Measurements from ENCODE around the gene OTOP1. TPM values are rescaled to one million over a fixed set of nuclear protein-coding genes. Genes with fewer than 3 reads are reported as not detected.
"Not testable (repeated sequence)": the region's sequence is repeated elsewhere in the genome, so short reads cannot be mapped to it uniquely, and the experiment has no call there.

Gene OTOP1, protein sequence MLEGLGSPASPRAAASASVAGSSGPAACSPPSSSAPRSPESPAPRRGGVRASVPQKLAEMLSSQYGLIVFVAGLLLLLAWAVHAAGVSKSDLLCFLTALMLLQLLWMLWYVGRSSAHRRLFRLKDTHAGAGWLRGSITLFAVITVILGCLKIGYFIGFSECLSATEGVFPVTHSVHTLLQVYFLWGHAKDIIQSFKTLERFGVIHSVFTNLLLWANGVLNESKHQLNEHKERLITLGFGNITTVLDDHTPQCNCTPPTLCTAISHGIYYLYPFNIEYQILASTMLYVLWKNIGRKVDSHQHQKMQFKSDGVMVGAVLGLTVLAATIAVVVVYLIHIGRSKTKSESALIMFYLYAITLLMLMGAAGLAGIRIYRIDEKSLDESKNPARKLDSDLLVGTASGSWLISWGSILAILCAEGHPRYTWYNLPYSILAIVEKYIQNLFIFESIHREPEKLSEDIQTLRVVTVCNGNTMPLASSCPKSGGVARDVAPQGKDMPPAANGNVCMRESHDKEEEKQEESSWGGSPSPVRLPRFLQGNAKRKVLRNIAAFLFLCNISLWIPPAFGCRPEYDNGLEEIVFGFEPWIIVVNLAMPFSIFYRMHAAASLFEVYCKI
- not detected for total RNA-seq
- long read RNA-seq: 0 reads

DNA sequence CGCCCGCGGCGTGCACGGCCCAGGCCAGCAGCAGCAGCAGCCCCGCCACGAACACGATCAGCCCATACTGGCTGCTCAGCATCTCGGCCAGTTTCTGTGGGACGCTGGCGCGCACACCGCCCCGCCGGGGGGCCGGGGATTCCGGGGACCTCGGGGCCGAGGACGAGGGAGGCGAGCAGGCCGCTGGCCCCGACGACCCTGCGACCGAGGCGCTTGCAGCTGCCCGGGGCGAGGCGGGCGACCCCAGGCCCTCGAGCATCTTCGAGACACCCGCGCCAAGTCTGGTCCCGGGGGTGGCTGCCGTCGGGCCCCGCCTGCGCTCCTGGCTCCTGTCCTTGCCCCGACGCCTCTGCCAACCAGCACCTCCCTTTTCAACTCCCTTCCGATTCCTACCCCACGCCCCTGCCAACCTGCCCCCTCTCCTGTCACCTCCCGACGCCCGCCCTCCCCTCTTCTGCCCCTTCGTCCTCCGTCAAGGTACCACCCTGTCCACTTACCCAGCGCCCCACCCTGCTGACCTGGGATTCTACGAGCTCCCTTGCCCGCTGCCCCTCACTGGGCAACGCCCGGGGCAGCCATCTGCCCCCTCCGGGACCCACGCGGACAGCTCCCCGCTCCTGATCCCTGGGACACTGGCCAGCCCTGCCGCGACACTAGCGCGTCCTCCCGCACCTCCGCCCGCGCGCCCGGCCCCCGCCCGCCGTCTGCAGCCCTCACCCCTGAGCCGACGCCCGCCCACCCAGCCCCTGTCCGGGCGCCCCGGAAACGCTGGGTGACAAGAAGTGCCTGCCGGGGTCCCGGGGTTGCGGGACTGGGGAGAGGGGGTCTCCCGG lies at the start of gene OTOP1:
Gene OTOP1 (minus strand): TSS at position 324 of the 833 bp plus-strand sequence. CDS start 65 bp downstream, at position 259.
- no peak for DNase-seq (ENCODE audit: low spot score)

DNA sequence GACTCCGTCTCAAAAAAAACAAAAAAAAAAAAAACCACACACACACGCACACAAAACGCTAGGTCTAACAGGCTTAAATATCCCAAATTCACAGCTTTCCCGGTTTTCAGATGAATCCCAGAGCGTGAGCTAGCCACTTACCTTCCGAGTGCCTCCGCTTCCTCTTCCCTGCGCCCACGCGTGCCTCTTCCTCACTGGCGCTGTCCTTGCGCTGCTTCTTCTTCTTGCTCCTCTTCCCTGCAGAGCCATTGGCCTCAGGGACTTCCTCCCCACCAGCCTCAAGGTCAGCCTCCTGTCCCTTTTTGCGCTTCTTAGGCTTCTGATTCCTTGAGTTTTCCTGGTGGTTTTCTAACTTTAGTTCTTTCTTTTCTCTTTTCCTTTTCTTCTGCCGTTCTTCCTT lies 47.5 kb upstream of the OTOP1 start:
- no peak for DNase-seq (ENCODE audit: low spot score)

DNA sequence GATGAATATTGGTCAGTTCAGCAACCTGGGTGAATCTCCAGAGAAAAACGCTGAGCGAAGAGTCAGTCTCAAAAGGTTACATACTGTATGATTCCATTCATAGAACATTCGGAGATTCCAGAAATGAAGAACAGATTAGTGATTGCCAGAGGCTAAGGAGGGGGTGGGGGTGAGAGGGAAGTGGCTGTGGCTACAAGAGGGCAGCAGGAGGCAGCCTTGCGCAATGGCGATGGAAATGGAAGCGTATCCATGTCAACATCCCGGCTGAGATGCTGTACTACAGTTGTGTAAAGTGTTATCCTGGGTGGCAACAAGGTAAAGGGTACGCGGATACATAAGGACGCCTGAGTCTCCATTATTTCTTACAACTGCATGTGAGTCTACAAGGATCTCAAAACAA lies 45.2 kb upstream of the OTOP1 start:
- DNase-seq (ENCODE audit: low spot score): no peak

DNA sequence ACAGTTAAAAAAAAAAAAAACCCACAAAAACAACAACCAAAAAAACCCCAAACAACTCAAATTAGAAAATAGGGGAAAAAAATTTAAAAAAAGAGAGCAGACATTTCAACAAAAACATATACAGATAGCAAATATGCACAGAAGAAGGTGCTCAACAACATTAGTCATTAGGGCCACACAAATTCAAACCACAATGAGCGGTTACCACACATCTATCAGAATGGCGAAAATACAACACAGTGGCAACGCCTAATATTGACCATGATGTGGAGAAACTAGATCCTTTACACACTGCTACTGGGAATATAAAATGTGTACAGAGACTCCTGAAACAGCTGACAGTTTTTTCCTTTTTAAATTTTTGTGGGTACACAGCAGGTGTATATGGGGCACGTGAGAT lies 43.8 kb upstream of the OTOP1 start:
- no peak for DNase-seq (ENCODE audit: low spot score)

DNA sequence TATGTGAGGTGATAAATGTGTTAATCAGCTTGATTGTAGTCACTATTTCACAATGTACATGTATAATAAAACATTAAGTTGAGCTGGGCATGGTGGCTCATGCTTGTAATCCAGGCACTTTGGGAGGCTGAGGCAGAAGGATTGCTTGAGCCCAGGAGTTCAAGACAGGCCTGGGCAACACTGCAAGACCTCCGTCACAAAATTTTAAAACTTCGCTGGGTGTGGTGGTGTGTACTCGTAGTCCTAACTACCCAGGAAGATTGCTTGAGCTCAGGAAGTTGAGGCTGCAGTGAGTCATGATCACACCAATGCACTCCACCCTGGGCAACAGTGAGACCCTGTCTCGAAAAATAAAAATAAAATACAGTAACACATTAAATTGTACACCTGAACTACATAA lies 43.1 kb upstream of the OTOP1 start:
- no peak for DNase-seq (ENCODE audit: low spot score)

DNA sequence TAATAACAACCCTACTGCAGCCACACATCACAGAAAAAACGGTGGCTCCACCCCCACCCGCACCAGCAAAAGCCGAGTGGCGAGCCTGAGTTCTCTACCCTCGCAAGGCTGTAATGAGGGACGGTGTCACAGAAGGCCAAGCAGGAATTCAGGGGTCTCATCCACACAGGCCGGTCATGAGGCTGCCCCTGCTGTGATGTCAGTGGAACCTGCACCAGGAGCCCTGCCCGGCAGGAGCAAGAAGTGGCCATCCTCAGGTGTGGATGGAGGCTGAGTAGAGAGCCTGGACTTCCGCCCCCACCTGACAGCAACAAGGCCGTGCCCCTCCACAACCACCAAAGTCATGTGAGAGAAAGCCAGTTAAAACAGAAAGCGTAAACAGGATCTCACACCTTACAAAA lies 42.6 kb upstream of the OTOP1 start:
- DNase-seq (ENCODE audit: low spot score): no peak

DNA sequence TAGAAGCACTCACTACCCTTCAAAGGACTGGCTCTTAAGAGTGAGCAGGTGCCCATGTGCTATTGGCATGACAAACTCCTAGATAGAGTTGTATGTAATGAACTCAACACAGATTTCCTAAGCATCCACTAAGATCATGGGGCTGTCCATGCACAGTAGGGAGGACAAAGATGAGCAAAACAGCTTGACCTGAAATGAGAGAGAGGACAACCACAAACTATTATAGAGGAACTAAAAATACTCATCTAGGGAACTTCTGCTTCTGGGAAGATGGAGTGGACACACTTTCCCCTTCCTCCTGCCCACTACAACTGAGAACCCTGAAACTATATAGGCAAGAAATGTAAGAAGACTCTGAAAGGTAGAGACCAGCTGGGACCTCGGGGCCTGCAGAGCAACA lies 42.0 kb upstream of the OTOP1 start:
- no peak for DNase-seq (ENCODE audit: low spot score)

DNA sequence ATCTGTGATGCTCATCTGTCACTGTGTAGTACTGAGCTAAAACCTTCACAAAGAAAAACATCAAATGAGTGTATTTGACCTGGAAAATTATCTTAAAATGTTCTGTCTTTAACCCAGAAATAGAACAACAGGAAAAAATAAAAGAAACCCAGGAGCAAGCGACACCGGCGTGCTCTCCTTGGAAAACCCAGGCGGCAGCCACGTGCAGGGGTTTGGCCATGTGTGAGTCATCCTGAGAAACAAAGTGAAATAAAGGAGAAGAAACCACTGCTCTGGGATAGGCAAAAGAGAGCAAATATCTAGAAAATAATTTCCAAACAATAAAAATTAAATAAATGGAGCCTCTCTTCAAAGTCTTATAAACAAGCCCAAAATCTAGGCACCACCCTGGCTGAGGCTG lies 41.3 kb upstream of the OTOP1 start:
- peak; percentile 59 for DNase-seq (ENCODE audit: low spot score)

DNA sequence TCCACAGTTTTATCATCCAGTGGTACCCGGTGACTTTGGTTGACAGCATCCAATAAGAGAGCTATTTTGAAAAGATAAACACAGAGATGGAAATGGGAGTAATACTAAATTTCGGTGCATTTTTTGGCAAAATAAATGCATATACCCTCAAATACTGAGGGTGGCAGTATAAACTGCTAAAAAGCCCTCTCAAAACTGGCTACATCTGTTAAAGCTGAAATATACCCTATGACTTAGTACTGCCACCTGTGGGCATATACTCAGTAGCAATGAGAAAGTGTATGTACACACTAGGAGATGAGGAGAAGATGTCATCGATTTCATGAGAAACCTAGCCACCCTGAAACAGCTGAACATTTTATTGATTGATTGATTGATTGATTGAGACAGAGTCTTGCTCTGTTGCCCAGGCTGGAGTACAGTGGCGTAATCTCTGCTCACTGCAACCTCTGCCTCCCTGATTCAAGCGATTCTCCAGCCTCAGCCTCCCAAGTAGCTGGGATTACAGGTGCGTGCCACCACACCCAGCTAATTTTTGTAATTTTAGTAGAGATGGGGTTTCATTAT lies 33.5 kb upstream of the OTOP1 start:
- no peak for DNase-seq (ENCODE audit: low spot score)

DNA sequence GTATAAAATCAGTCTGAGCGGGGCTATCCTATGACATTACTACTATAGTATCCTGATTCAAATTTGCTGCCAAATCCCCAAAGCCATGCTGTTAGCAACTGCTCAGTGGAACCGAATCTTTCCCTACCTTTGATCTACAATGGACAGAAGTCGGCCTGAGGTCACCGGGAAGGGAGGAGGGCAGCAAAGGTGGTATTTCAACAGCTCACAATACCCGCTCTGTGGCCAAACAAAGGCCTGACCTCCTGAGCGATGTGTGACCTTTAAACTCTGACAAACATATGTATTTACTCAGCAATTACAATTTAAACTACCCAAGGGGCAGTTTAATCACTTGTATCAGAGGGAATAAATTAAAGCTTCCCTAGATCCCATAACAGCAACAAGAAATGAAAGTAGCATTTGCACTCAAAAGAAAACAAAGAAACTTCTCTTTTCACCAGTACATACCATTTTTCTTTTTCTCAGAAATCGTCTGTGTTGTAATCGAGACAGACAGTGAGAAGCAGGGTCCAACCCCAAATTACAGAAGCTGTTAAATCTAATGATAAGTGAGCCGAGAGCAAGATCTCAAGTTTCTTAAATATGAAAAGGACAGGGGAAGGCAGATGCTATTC lies 32.9 kb upstream of the OTOP1 start:
- DNase-seq (ENCODE audit: low spot score): no peak

DNA sequence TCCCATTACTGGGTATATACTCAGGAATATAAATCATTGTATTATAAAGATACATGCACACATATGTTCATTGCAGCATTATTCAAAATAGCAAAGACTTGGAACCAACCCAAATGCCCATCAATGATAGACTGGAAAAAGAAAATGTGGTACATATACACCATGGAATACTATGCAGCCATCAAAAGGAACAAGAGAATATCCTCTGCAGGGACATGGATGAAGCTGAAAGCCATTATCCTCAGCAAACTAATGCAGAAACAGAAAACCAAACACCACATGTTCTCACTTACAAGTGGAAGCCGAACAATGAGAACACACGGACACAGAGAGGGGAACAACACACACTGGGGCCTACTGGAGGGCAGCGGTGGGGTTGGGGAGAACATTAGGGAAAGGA lies 31.0 kb upstream of the OTOP1 start:
- not testable (repeated sequence) for DNase-seq (ENCODE audit: low spot score)

DNA sequence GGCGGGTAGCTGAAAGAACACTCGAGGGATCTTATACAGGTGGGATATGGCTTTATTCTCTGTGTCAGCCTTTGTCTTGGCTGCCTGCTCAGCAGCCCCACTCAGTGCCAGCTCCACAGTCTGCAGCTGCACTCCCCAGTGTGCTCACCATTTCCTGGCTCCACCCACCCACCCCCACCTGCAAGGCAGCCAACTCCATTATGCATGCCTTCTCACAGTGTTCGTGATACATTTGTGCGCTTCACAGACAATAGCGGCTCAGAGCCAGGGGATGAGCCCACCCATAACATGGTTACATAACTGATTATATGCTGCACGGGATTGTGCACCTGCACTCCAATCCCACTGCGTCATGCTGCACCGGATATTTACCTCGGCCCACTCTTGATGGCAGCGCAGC lies 30.1 kb upstream of the OTOP1 start:
- no peak for DNase-seq (ENCODE audit: low spot score)

DNA sequence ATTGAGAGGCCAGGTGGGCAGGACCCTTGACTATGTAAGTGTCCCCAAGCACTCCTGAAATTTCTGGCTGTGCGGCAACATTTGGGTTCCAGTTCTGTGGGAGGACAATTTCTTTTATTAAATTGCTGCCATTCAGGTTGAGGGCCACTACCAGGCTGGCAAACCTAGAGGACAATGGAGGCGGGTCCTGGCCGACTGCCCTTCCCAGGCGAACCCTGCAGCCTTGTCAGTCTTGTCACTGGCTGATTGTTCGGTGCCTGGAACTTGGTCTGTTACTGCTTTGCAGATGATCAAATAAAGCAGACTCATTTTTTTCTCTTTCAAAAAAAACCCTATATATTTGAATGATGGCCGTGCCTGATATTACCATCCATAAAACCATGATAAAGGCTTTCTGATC lies 27.9 kb upstream of the OTOP1 start:
- DNase-seq (ENCODE audit: low spot score): no peak

DNA sequence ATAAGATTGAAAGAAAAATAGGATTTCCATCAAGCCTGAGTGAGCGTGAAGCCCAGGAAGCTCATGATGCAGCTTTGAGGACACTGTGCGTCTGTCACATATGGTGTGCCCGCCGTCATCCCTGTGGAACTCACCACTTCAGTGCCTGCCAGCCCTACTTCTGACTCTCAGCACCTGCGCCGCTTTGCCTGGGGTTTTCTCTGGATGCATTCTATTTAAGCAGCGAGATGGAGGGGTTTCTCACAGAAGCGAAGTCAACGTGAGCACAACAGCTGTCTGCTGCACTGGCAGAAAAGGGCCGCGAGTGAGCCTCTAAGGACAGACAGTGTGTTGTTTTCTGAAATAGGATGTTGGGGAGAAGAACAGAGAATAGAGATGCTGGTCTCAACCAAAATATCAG lies 27.5 kb upstream of the OTOP1 start:
- no peak for DNase-seq (ENCODE audit: low spot score)

DNA sequence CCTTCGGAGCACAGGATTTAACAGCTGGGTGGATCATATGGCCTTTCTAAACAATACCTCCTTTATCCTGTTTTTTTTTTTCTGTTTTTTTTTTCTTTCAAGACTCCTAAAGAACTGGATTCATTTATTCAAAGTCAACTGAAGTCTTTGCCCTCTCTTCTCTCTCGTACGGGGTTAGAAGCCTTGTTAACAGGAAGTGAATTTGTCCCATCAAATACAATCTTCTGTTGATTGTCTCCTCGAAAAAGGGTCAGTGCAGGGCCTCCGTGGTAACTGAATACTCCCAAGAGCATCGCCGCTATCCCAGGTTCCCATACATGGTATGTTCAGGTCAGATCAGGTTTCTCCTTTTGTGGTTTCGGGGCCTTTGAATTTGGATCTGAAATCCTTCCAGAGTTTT lies 23.1 kb upstream of the OTOP1 start:
- DNase-seq (ENCODE audit: low spot score): no peak

DNA sequence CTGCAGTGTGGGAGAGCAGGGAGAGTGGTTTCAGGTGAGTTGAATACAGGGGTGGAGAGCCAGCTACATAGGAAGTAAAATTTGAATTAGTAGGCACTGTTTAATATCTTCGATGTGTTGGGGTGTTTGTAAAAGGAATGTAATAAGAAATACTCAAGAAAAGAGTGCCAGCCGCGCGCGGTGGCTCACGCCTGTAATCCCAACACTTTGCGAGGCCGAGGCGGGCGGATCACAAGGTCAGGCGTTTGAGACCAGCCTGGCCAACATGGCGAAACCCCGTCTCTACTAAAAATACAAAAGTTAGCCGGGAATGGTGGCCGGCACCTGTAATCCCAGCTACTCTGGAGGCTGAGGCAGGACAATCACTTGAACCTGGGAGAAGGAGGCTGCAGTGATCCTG lies 22.6 kb upstream of the OTOP1 start:
- DNase-seq (ENCODE audit: low spot score): peak; percentile 22

DNA sequence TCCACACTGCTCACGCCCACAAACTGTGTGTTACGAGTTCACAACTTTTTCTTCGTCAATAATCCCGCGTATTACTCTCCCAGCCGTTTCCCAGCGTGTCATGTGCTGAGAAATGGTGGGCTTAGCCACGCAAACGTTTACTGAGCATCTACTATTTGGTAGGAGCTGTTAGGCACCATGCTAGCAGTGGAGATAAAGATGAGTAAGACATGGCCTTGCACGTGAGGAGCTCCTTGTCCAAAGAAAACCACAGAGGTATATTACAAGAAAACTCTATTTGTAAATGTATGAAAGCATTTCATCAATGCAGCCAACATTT lies 22.1 kb upstream of the OTOP1 start:
- peak; percentile 64 for DNase-seq (ENCODE audit: low spot score)

DNA sequence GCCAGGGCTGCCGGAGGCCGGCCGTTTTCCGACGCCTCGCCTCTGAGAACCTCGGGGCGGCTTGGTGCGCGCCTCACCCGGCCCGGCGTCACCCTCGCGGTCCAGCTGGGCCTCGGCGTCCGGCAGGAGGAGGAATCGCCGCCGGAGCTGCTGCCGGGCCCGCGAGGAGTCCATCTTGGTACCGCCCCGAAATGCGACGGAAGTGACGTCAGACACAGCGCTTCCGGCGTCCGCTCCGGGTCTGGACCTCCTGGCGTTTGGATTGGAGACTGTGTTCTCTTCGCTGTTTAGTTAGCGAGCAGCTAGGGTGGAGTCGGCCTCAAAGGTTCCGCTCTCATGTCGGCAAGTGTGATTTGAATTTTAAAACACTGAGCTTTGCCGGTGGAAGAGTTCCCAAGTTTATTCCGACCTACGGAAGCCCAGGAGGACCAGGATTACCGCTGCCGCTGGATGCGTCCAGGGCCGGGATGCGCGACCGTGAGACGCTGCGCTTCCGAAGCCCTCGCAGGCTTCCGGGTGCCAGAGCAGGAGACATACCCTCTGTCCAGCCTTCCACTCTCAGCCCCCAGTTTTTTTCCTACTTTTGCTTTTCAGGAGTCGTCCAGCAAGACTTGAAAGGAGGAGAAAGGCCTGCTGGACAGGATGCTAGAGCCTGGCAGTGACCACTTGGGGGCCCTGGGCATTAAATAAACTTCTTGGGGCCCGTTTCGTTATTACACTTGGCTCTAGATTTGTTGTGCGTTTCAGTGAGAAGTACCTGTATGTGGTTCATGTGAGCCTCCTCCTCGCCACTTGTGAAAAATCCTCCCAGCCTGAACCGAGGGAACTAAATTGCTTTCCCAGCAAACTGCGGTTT lies 21.5 kb upstream of the OTOP1 start, which contains the start of gene TMEM128:
Gene TMEM128 (minus strand): TSS at position 195 of the 856 bp plus-strand sequence. CDS start 21 bp downstream, at position 174.
- peak; percentile 97 for DNase-seq (ENCODE audit: low spot score)

DNA sequence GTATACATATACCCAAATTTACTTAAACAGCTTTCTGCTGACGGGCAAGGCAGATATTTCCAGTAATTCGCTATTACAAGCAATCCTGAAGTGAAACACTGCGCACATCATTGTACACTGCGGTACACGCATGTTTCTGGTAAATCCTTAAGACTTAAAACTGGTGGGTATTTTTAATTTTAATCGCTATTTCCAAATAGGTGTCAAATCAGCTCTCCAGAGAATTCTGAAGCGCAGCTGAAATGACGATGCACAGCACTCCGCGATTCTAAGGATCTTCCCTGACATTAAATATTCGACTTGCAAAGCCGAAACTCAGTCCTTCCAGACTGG lies 20.9 kb upstream of the OTOP1 start:
- no peak for DNase-seq (ENCODE audit: low spot score)

DNA sequence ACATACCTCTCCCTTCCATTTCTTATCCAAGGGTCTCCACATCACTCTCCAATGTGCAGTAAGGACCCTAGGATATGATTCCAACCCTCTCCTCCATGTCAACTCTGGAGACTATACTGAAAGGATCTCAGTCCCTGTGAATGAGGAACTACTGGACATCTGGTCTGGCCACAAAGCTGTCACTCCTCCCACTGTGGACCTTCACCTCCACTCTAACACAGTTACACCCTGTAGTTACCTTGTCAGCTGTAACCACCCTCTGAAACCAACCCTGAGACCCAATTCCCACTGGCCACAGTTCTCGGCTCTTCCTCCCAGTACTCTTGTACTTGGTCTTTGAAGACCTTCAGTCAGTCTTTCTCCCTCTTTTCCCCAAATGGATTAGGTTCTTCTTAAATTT lies 18.4 kb upstream of the OTOP1 start:
- no peak for DNase-seq (ENCODE audit: low spot score)

DNA sequence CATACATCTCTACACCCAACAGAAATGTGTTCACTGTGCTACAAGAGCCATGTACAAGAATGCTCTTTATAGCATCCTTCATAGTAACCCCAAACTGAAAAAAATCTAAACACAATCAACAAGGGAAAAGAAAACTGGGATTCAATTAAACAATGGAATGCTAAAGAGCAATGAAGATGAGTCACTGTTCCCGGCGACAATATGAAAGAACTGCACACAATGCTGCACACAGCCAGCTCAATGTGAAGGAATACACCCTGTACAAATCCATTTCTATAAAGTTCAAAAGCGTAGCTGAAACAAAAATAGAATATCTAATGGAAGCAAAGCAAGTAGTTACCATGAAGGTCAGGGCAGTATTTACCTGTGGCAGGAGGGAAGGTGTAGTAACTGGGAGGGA lies 12.8 kb upstream of the OTOP1 start:
- DNase-seq (ENCODE audit: low spot score): not testable (repeated sequence)
